Adipose tissue (tissue), 3 donors: ENCODE results near the gene GRID2IP. TPM values are rescaled to one million over a fixed set of nuclear protein-coding genes. Genes with fewer than 3 reads are reported as not detected.

Experiments used
- H3K27ac ChIP-seq: one replicate; pipeline ENCODE4 v1.5.1; 2013; ENCODE audit warnings: low read depth, low read length
- WGBS, 3 donors: extraction: QIAGEN DNeasy Blood & Tissue Kit; methylation state at CpG; one replicate each; pipeline ENCODE4 v1.1.7; 2013; 5-methylcytosine and 5-hydroxymethylcytosine counted together
- polyA plus RNA-seq, 3 donors: library from polyadenylated mRNA; stranded (reverse); fragments of 200-250 nt; gene quantifications; one replicate each; pipeline ENCODE4 v1.2.3, GENCODE V29; 2013
- donor health status: healthy with polysubstance abuse.
- donor health status: Bipolar disorder and iron deficiency.
- donor health status: healthy.

Gene GRID2IP
- polyA plus RNA-seq, 3 donors: 0.03 to 0.37 (median 0.11) TPM

- H3K27ac ChIP-seq: no peak overlapping the region
- WGBS, 3 donors: 1 to 2% (median 1%) methylated on average over 56 to 74 of the region's 74 CpGs
Measured at GRCh38 chr7:6530626-6531491, 20.4 kb downstream of the GRID2IP start.

GRCh38 chr7:6529643-6530042 is 21.6 kb downstream of the GRID2IP start:
- 50 to 79% (median 61%) methylated on average over 6 of the region's 6 CpGs for WGBS, 3 donors

GRCh38 chr7:6528401-6529130 is 22.7 kb downstream of the GRID2IP start:
- no peak overlapping the region for H3K27ac ChIP-seq
- 59 to 75% (median 61%) methylated on average over 13 of the region's 13 CpGs for WGBS, 3 donors

More at GRCh38 chr7:6529643-6530042, 21.6 kb downstream of the GRID2IP start:
- H3K27ac ChIP-seq: no peak overlapping the region

- H3K27ac ChIP-seq: no peak overlapping the region
- WGBS, 3 donors: 23 to 39% (median 29%) methylated on average over 9 to 12 of the region's 12 CpGs
Measured at GRCh38 chr7:6526997-6527378, 24.3 kb downstream of the GRID2IP start.

- H3K27ac ChIP-seq: no peak overlapping the region
- WGBS, 3 donors: 69 to 85% (median 79%) methylated on average over 24 of the region's 24 CpGs
Measured at GRCh38 chr7:6520163-6520981, 30.9 kb downstream of the GRID2IP start.

GRCh38 chr7:6516387-6516983 is 34.8 kb downstream of the GRID2IP start:
- WGBS, 3 donors: 12 to 19% (median 12%) methylated on average over 17 of the region's 17 CpGs
- H3K27ac ChIP-seq: no peak overlapping the region

GRCh38 chr7:6513541-6513940 is 37.7 kb downstream of the GRID2IP start:
- 89 to 91% (median 90%) methylated on average over 12 of the region's 12 CpGs for whole genome bisulfite sequencing, 3 donors
- no peak overlapping the region for H3K27ac ChIP-seq

GRCh38 chr7:6512892-6513291 is 38.4 kb downstream of the GRID2IP start:
- no peak overlapping the region for H3K27ac ChIP-seq
- 85 to 88% (median 86%) methylated on average over 6 of the region's 6 CpGs for WGBS, 3 donors

GRCh38 chr7:6510476-6511133 is 40.7 kb downstream of the GRID2IP start:
- no peak overlapping the region for H3K27ac ChIP-seq
- 93 to 95% (median 94%) methylated on average over 25 to 26 of the region's 26 CpGs for WGBS, 3 donors

- 85 to 89% (median 87%) methylated on average over 18 to 24 of the region's 24 CpGs for WGBS, 3 donors
- no peak overlapping the region for H3K27ac ChIP-seq
Measured at GRCh38 chr7:6508950-6509349, 42.3 kb downstream of the GRID2IP start.

- H3K27ac ChIP-seq: no peak overlapping the region
- 94 to 96% (median 95%) methylated on average over 6 of the region's 6 CpGs for WGBS, 3 donors
Measured at GRCh38 chr7:6508539-6508938, 42.7 kb downstream of the GRID2IP start.

GRCh38 chr7:6507906-6508305 is 43.4 kb downstream of the GRID2IP start:
- WGBS, 3 donors: 85 to 92% (median 91%) methylated on average over 16 of the region's 16 CpGs
- H3K27ac ChIP-seq: no peak overlapping the region

- WGBS, 3 donors: 57 to 68% (median 63%) methylated on average over 20 of the region's 20 CpGs
- no peak overlapping the region for H3K27ac ChIP-seq
Measured at GRCh38 chr7:6505685-6506559, 45.3 kb downstream of the GRID2IP start.

- 24 to 56% (median 49%) methylated on average over 8 to 9 of the region's 9 CpGs for WGBS, 3 donors
- H3K27ac ChIP-seq: no peak overlapping the region
Measured at GRCh38 chr7:6504996-6505395, 46.3 kb downstream of the GRID2IP start.

GRCh38 chr7:6502886-6503285 is 48.4 kb downstream of the GRID2IP start:
- whole genome bisulfite sequencing, 3 donors: 28 to 60% (median 47%) methylated on average over 13 of the region's 13 CpGs
- H3K27ac ChIP-seq: no peak overlapping the region

- WGBS, 3 donors: 90 to 93% (median 90%) methylated on average over 12 of the region's 12 CpGs
- H3K27ac ChIP-seq: no peak overlapping the region
Measured at GRCh38 chr7:6501586-6502564, 49.4 kb downstream of the GRID2IP start.
